Naive thymus-derived CD8-positive, alpha-beta T cell (primary cell): Measurements from ENCODE around the gene MED14. TPM values are rescaled to one million over a fixed set of nuclear protein-coding genes. Genes with fewer than 3 reads are reported as not detected.

ENCODE experiments used
- ATAC-seq, 2 donors: fragments of 150-1000 bp; cut with Tn5 transposase in 1 of 2; sonication (Bioruptor Pico), chemical (Tn5 transposase) in 1 of 2; 1 replicate in 1 of 2; 2 replicates in 1 of 2; pipeline ENCODE4 v1.10.0; 2021; ENCODE audit warnings: mild to moderate bottlenecking in 2 of 2, moderate library complexity in 2 of 2
- POLR2A ChIA-PET: fragments of 350-600 bp; sonication (Branson Sonifier 250); formaldehyde crosslinking; loops from one replicate; lab custom pipeline; 2021; ENCODE audit warnings: antibody characterized with exemption; lab: Charles Lee
- DNase-seq, 10 donors: peaks; one replicate each; pipeline versions ENCODE4 v3.0.0 to v3.0.0-alpha.2; 2020 to 2022
- H3K27ac Mint-ChIP-seq, 10 donors: one replicate each; pipeline ENCODE4 v1.8.0; 2020 to 2022; ENCODE audit warnings: mild to moderate bottlenecking in 10 of 10, mixed read lengths in 10 of 10, moderate library complexity in 4 of 10, inconsistent platforms in 1 of 10
- H3K27me3 Mint-ChIP-seq, 5 donors: one replicate each; pipeline ENCODE4 v1.8.0; 2021 to 2022; ENCODE audit warnings: mixed read lengths in 5 of 5
- H3K36me3 Mint-ChIP-seq, 3 donors: one replicate each; pipeline ENCODE4 v1.8.0; 2020 to 2022; ENCODE audit warnings: mixed read lengths in 3 of 3, mild to moderate bottlenecking in 2 of 3, inconsistent platforms in 1 of 3
- H3K4me1 Mint-ChIP-seq, 4 donors: one replicate each; pipeline ENCODE4 v1.8.0; 2021 to 2022; ENCODE audit warnings: mixed read lengths in 4 of 4
- H3K4me3 Mint-ChIP-seq, 10 donors: one replicate each; pipeline ENCODE4 v1.8.0; 2020 to 2022; ENCODE audit warnings: mild to moderate bottlenecking in 10 of 10, mixed read lengths in 10 of 10, moderate library complexity in 6 of 10, inconsistent platforms in 1 of 10
- H3K9me3 Mint-ChIP-seq, 9 donors: one replicate each; pipeline ENCODE4 v1.8.0; 2020 to 2022; ENCODE audit warnings: mixed read lengths in 9 of 9, mild to moderate bottlenecking in 3 of 9, inconsistent platforms in 1 of 9, moderate library complexity in 1 of 9
- polyA plus RNA-seq, 3 donors: library from polyadenylated mRNA; unstranded; fragments of 300-500 nt; fragmentation: Illumina TruSeq; gene quantifications; one replicate each; pipeline ENCODE4 v1.2.3, GENCODE V29; 2021
- total RNA-seq, 8 experiments: library from RNA in 2 of 8; stranded (reverse) in 2 of 8; gene quantifications; one replicate each; pipeline ENCODE4 v1.2.3 and lab custom pipeline; 2021 to 2026

The MED14 gene
- total and polyA plus RNA-seq, 5 experiments from 2014 or later = 6.0 to 42.0 (median 11.7) TPM

DNA sequence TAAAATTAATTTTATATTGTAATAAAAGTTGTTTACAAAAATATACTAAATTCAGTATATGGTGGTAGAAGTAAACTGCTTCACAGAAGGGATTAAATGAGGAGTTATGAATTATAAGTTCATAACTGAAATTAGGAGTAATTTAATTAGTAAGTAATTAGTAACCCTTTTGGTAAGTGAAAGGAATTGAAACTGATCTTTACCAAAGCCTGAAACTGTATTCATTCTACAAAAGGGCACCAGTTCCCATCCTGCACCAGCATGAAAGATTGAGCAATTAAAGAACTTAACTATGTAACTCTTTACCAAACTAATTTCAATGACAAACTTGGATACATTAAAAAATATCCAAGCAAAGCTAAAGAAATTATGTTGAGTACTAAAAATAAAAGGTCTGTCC is 8.2 kb downstream of the MED14 start:
- peaks cover 16 to 53% (median 18%) of the 10 kb centered on the region in 3 donors for H3K36me3 Mint-ChIP-seq
- POLR2A ChIA-PET = interaction anchor here (0.6 to 1.3 kb wide), 2 partner anchors 8 to 11 kb away, joined by 3 read pairs; partner anchors contain the start of gene MED14

DNA sequence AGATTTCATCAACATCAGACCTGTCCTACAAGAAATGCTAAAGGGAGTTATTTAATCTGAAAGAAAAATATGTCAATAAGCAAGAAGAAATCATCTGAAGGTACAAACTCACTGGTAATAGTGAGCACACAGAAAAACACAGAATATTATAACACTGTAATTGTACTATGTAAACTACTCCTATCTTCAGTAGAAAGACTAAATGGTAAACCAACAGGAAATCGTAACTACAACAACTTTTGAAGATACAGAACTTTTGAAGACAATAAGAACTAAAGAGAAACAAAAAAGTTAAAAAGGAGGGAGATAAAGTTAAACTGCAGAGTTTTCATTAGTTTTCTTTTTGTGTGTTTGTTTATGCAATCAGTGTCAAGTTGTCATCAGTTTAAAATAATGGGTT is 12.4 kb downstream of the MED14 start:
- peaks cover 18 to 71% (median 65%) of the 10 kb centered on the region in 4 donors for H3K4me1 Mint-ChIP-seq
- peaks cover 24 to 78% (median 29%) of the 10 kb centered on the region in 3 donors for H3K36me3 Mint-ChIP-seq
- POLR2A ChIA-PET = interaction anchor here (1.5 kb wide), 1 partner anchor 13 kb away, joined by 6 read pairs; the partner anchor contains the start of gene MED14
- peaks cover 0 to 4% (median 0%) of the 10 kb centered on the region in 9 donors for H3K9me3 Mint-ChIP-seq
- H3K27ac Mint-ChIP-seq = peak overlapping the region in 9 of 10 donors; percentile 36 to 88 (median 68)
- no peaks in the 10 kb centered on the region for H3K27me3 Mint-ChIP-seq
- peak in 1 of 2 donors; percentile 53 for ATAC-seq
- peak overlapping the region in 9 of 10 donors; percentile 3 to 73 (median 48) for H3K4me3 Mint-ChIP-seq
- peak in 2 of 10 donors; percentile 11 to 23 for DNase-seq

More for the DNA sequence above, 8.2 kb downstream of the MED14 start:
- DNase-seq (no peak), ATAC-seq (no peak)
- H3K27me3 Mint-ChIP-seq = no peaks in the 10 kb centered on the region
- peak overlapping the region in 1 of 10 donors; percentile 58 for H3K27ac Mint-ChIP-seq
- H3K9me3 Mint-ChIP-seq = peaks cover 0 to 3% (median 0%) of the 10 kb centered on the region in 9 donors
- peaks cover 24 to 78% (median 75%) of the 10 kb centered on the region in 4 donors for H3K4me1 Mint-ChIP-seq
- no peak overlapping the region for H3K4me3 Mint-ChIP-seq

DNA sequence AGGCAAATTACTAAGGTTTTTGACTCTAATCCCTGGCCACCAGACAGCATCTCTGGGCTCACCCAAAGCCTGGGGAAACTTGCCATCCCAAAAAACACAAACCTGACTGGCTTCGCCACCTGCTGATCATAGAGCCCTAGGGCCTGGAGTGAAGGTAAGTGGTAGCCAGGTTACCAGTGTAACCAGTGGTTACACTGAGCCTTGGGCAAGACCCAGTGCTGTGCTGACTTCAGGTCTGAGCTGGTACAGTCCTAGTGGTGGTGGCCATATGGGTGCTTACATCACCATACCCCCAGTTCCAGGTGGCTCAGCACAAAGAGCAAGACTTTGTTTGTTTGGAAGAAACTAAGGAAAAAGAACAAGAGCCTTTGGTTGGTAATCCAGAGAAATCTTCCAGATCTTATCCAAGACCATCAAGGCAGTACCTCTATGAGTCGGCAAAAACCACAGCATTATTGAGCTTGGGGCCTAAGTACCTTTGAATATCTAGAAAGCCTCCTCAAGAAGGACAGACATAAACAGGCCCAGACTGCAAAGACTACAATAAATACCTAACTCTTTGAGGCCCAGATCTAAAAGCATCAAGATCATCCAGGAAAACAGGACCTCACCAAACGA is 13.7 kb downstream of the MED14 start:
- Mint-ChIP-seq H3K4me3 (no peak overlapping the region), H3K27me3 (no peaks in the 10 kb centered on the region), H3K27ac (peak overlapping the region in 9 of 10 donors; percentile 8 to 91 (median 56)), H3K36me3 (peaks cover 23 to 74% (median 31%) of the 10 kb centered on the region in 3 donors), H3K9me3 (peaks cover 0 to 4% (median 0%) of the 10 kb centered on the region in 9 donors), H3K4me1 (peaks cover 20 to 67% (median 64%) of the 10 kb centered on the region in 4 donors)
- DNase-seq (no peak), ATAC-seq (no peak)
- POLR2A ChIA-PET = no interaction called here

- POLR2A ChIA-PET = no interaction called here
- Mint-ChIP-seq H3K4me3 (no peak overlapping the region), H3K27ac (peak overlapping the region in 5 of 10 donors; percentile 10 to 65 (median 51)), H3K27me3 (no peaks in the 10 kb centered on the region), H3K4me1 (peaks cover 21 to 68% (median 64%) of the 10 kb centered on the region in 4 donors), H3K36me3 (peaks cover 19 to 76% (median 31%) of the 10 kb centered on the region in 3 donors), H3K9me3 (peaks cover 0 to 4% (median 0%) of the 10 kb centered on the region in 9 donors)
- no peak for DNase-seq
- ATAC-seq = no peak
These were observed 14.6 kb downstream of the MED14 start for GRCh38 chrX:40720792-40721191.

DNA sequence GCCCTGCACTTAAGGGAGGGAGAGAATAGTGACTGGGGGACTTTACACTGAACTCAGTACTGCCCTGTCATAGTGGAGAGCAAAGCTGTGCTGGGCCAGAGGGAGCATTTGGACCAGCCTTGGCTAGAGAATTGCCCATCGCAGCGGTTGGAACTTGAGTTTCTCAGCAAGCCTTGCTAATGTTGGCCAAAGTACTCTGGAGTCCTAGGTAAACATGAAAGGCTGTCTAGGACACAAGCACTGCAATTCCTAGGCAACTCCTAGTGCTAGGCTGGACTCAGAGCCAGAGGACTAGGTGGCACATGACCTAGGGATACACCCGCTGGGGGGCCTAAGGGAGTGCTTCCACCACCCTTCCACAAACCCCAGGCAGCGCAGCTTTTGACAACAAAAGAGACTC is 15.0 kb downstream of the MED14 start:
- Mint-ChIP-seq H3K36me3 (peaks cover 19 to 74% (median 31%) of the 10 kb centered on the region in 3 donors), H3K27me3 (no peaks in the 10 kb centered on the region), H3K4me1 (peaks cover 21 to 64% (median 61%) of the 10 kb centered on the region in 4 donors), H3K9me3 (peaks cover 0 to 4% (median 0%) of the 10 kb centered on the region in 9 donors), H3K27ac (peak overlapping the region in 7 of 10 donors; percentile 20 to 81 (median 56)), H3K4me3 (peak overlapping the region in 1 of 10 donors; percentile 46)
- no peak for ATAC-seq
- no peak for DNase-seq
- POLR2A ChIA-PET = no interaction called here

DNA sequence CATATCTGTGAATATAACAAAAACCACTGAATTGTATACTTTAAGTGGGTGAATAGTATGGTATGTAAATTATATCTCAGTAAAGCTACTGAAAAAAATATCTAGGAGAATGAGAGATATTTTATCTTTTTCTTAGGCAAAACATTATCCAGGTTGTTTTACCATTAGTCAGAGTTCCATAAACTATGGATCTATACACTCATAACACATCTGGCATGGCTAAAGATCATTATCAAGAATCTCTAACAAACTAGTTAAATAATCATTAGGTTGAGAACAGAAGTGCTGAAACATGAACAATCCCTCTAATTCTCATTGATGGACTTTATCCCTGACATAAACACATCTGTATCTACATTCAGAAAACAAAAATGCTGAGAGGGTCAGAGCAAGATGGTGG is 15.6 kb downstream of the MED14 start:
- peaks cover 21 to 64% (median 60%) of the 10 kb centered on the region in 4 donors for H3K4me1 Mint-ChIP-seq
- no peaks in the 10 kb centered on the region for H3K27me3 Mint-ChIP-seq
- H3K36me3 Mint-ChIP-seq = peaks cover 19 to 73% (median 31%) of the 10 kb centered on the region in 3 donors
- H3K27ac Mint-ChIP-seq = peak overlapping the region in 7 of 10 donors; percentile 20 to 81 (median 57)
- peaks cover 0 to 4% (median 0%) of the 10 kb centered on the region in 9 donors for H3K9me3 Mint-ChIP-seq
- ATAC-seq (no peak), DNase-seq (no peak)
- POLR2A ChIA-PET = no interaction called here
- H3K4me3 Mint-ChIP-seq = no peak overlapping the region

- H3K4me3 Mint-ChIP-seq = no peak overlapping the region
- peaks cover 21 to 61% (median 57%) of the 10 kb centered on the region in 4 donors for H3K4me1 Mint-ChIP-seq
- no peaks in the 10 kb centered on the region for H3K27me3 Mint-ChIP-seq
- DNase-seq (no peak), ATAC-seq (no peak)
- H3K27ac Mint-ChIP-seq = peak overlapping the region in 5 of 10 donors; percentile 4 to 73 (median 57)
- peaks cover 19 to 72% (median 30%) of the 10 kb centered on the region in 3 donors for H3K36me3 Mint-ChIP-seq
- peaks cover 0 to 4% (median 0%) of the 10 kb centered on the region in 9 donors for H3K9me3 Mint-ChIP-seq
- POLR2A ChIA-PET = no interaction called here
These were observed 16.1 kb downstream of the MED14 start for GRCh38 chrX:40719218-40719617.

- H3K27ac Mint-ChIP-seq = no peak overlapping the region
- DNase-seq (no peak), ATAC-seq (no peak)
- H3K9me3 Mint-ChIP-seq = no peaks in the 10 kb centered on the region
- H3K4me1 Mint-ChIP-seq = peaks cover 0 to 4% (median 0%) of the 10 kb centered on the region in 4 donors
- H3K4me3 Mint-ChIP-seq = no peak overlapping the region
- H3K27me3 Mint-ChIP-seq = no peaks in the 10 kb centered on the region
- H3K36me3 Mint-ChIP-seq = peaks cover 3 to 79% (median 21%) of the 10 kb centered on the region in 3 donors
- POLR2A ChIA-PET = interaction anchor here (0.6 kb wide), 1 partner anchor 17 kb away, joined by 3 read pairs; no protein-coding TSS in a partner anchor
These were observed 25.9 kb downstream of the MED14 start for GRCh38 chrX:40709395-40709794.

- H3K27ac Mint-ChIP-seq = peak overlapping the region in 5 of 10 donors; percentile 1 to 54 (median 25)
- ATAC-seq = no peak
These were observed 29.6 kb downstream of the MED14 start for GRCh38 chrX:40705658-40706312.

DNA sequence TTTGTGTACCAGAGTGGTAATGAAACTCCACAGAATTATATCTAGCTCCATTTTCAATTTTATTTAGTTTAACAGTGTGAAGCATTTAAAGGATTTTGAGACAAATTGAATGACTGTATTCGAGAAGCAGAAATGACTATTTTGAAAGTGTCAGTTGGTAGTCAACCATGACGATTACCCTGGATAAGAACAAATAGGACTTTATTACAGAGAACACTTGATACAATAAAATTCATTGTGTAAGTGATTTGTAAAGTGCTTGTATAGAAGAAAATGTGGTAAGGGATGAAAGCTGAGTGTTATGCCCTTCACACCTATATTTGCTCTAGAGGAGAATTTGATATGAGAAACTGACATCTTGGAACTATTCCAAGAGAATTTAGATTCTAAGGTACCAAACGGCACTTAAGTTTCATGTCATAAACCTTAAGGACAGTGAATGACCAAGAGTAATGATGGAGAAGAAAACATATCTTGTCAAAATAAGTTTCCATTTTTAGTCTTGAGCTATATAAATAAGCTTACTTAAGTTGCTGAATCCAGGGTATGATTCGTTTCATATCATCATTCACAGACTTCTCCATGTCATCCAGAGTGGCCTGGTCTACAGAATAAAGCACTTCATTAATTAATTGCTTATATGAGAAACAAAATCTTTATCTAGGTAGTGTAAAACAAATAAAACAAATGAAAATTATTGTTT is 34.6 kb downstream of the MED14 start:
- DNase-seq (no peak), ATAC-seq (no peak)
- no peak overlapping the region for H3K4me3 Mint-ChIP-seq
- H3K27ac Mint-ChIP-seq = no peak overlapping the region
- H3K27me3 Mint-ChIP-seq = no peaks in the 10 kb centered on the region
- H3K4me1 Mint-ChIP-seq = no peaks in the 10 kb centered on the region
- H3K9me3 Mint-ChIP-seq = no peaks in the 10 kb centered on the region
- peaks cover 19 to 76% (median 23%) of the 10 kb centered on the region in 3 donors for H3K36me3 Mint-ChIP-seq
- POLR2A ChIA-PET = no interaction called here

More at GRCh38 chrX:40705658-40706312, 29.6 kb downstream of the MED14 start:
- POLR2A ChIA-PET = no interaction called here
- no peak for DNase-seq
- H3K36me3 Mint-ChIP-seq = peaks cover 3 to 74% (median 31%) of the 10 kb centered on the region in 3 donors
- H3K9me3 Mint-ChIP-seq = no peaks in the 10 kb centered on the region
- peaks cover 0 to 3% (median 0%) of the 10 kb centered on the region in 4 donors for H3K4me1 Mint-ChIP-seq
- no peaks in the 10 kb centered on the region for H3K27me3 Mint-ChIP-seq
- no peak overlapping the region for H3K4me3 Mint-ChIP-seq

DNA sequence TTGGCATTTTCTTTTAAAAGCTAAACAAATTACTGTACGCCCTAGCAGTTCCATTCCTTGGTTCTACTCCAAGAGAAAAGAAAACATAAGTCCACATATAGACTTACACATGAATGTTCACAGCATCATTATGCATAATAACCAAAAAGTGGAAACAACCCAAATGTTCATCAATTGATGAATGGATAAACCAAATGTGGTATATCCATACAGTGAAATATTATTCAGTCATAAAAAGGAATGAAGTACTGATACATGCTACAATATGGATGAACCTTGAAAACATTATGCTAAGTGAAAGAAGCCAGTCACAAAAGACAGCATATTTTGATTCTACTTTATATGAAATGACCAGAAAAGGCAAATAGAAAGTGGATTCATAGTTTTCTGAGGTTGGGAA is 36.5 kb downstream of the MED14 start:
- H3K4me3 Mint-ChIP-seq = no peak overlapping the region
- DNase-seq (no peak), ATAC-seq (no peak)
- H3K36me3 Mint-ChIP-seq = peaks cover 19 to 69% (median 21%) of the 10 kb centered on the region in 3 donors
- POLR2A ChIA-PET = no interaction called here
- no peaks in the 10 kb centered on the region for H3K9me3 Mint-ChIP-seq
- no peaks in the 10 kb centered on the region for H3K27me3 Mint-ChIP-seq
- no peak overlapping the region for H3K27ac Mint-ChIP-seq
- peaks cover 0 to 2% (median 0%) of the 10 kb centered on the region in 4 donors for H3K4me1 Mint-ChIP-seq

- H3K4me1 Mint-ChIP-seq = peaks cover 0 to 2% (median 0%) of the 10 kb centered on the region in 4 donors
- H3K4me3 Mint-ChIP-seq = no peak overlapping the region
- no peak overlapping the region for H3K27ac Mint-ChIP-seq
- POLR2A ChIA-PET = no interaction called here
- peaks cover 5 to 78% (median 24%) of the 10 kb centered on the region in 3 donors for H3K36me3 Mint-ChIP-seq
- no peak for DNase-seq
- H3K27me3 Mint-ChIP-seq = no peaks in the 10 kb centered on the region
- H3K9me3 Mint-ChIP-seq = no peaks in the 10 kb centered on the region
- ATAC-seq = no peak
These were observed 40.5 kb downstream of the MED14 start for GRCh38 chrX:40694802-40695201.
